ENCODE data around the gene ABCC11.

- TF ChIP-seq CTCF (conservative IDR thresholded peaks at IDR 0.05) (no peak), ZFX (IDR thresholded peaks at IDR 0.05) (no peak)
Measured at GRCh38 chr16:48282636-48283263, 35.4 kb upstream of the ABCC11 start.
